ENCODE data around the gene C6orf62. TPM values are rescaled to one million over a fixed set of nuclear protein-coding genes. Genes with fewer than 3 reads are reported as not detected.

The C6orf62 gene
- polyA plus RNA-seq, 1 of the 3 experiments (the other 2 are of a cell fraction), result 36.0 TPM

DNA sequence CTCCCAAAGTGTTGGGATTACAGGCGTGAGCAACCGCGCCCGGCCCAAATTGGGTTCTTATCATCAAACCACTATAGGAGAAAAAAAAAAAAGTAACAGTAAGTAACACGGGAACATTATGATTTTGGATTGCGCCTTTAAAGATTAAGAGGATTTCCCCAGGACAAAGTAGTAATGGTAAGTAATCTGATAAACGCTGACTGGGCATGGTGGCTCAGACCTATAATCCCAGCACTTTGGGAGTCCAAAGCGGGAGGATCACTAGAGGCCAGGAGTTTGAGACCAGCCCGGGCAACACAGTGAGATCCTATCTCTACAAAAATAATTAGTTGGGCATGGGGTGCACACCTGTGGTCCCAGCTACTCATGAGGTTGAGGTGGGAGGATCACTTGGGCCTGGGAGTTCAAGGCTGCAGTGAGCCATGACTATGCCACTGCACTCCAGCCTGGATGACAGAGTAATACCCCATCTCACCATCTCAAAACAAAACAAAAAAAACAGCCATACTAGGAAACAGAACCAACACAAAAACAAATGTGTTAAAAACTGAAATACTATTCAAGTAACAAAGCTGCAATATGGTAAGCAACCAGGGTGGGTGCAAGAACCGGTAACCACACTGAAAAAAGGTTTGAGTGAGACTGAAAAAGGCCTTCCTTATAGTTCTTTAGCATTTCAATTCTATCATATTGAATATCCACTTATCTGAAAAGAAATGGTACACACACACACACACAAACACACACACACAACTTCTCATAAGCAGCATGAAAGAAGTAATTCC is 8.2 kb downstream of the C6orf62 start (continued):
- TF ChIP-seq, protein P1, sequence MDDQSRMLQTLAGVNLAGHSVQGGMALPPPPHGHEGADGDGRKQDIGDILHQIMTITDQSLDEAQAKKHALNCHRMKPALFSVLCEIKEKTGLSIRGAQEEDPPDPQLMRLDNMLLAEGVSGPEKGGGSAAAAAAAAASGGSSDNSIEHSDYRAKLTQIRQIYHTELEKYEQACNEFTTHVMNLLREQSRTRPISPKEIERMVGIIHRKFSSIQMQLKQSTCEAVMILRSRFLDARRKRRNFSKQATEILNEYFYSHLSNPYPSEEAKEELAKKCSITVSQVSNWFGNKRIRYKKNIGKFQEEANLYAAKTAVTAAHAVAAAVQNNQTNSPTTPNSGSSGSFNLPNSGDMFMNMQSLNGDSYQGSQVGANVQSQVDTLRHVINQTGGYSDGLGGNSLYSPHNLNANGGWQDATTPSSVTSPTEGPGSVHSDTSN (IDR thresholded peaks at IDR 0.05), result no peak
- TF ChIP-seq EP300 (IDR thresholded peaks at IDR 0.05; ENCODE audit: borderline replicate concordance in 1 of 2, low read depth in 1 of 2, low read length in 1 of 2) (no peak), TCF12 (IDR thresholded peaks at IDR 0.05) (no peak), JUND (IDR thresholded peaks at IDR 0.05) (no peak), FOSL2 (IDR thresholded peaks at IDR 0.05; ENCODE audit: borderline replicate concordance, low read depth) (no peak), TAF1 (IDR thresholded peaks at IDR 0.05; ENCODE audit: borderline replicate concordance, low read depth, low read length) (no peak)
- TF ChIP-seq, protein P2, sequence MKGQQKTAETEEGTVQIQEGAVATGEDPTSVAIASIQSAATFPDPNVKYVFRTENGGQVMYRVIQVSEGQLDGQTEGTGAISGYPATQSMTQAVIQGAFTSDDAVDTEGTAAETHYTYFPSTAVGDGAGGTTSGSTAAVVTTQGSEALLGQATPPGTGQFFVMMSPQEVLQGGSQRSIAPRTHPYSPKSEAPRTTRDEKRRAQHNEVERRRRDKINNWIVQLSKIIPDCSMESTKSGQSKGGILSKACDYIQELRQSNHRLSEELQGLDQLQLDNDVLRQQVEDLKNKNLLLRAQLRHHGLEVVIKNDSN (IDR thresholded peaks at IDR 0.05; ENCODE audit: borderline replicate concordance, low read depth), result no peak

DNA sequence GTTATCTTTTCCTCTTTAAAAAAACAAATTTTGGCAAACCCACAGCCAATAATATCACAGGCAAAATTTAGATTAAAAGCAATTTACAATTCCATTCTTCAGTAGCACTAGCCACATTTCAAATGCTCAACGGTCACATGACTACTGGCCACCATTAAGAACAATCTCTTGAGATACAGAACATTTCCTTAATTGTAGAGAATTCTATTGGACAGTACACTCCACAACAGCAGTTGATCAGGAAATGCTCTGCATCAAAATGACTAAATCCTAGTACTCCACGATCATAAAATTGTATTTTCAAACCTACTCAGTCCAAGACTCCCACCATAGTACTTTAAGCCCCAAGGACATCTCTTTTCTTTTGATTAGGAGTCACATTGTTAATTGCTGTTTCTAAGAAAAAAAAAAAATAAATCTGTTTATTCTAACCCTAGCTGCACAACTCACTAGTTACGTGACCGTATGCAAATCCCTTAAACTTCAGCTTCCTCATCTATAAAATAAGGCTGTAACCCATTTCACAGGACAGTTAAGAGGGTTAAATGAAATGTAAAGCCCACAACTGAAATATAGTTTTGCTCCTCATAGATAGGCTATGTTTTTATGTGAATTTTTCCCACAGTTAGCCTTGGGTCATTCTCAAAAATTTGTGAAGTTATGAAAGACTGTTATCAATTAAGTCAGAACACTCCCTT is 9.8 kb downstream of the C6orf62 start:
- no peak overlapping the region for H3K4me2 ChIP-seq
- no peak overlapping the region for H3K4me3 ChIP-seq (ENCODE audit: low read depth in 2 of 2, low read length in 1 of 2)
- ChIA-PET CTCF (interaction anchor here (0.6 to 2.3 kb wide), 3 partner anchors 30 to 129 kb away, joined by 3 to 8 read pairs (median 3); partner anchors contain the start of genes ACOT13 and TDP2), POLR2A (no interaction called here)
- peaks cover 85 to 97% of the 10 kb centered on the region in 2 experiments for H3K36me3 ChIP-seq (replicated peaks in 1 of 2; ENCODE audit: control insufficient read depth in 1 of 2, insufficient read depth in 2 of 2, low read length in 1 of 2)
- DNase-seq, result no peak
- no peaks in the 10 kb centered on the region for H3K9me2 ChIP-seq
- H3K79me2 ChIP-seq (ENCODE audit: insufficient read depth), result peaks cover 66% of the 10 kb centered on the region
- peaks cover 43% of the 10 kb centered on the region for H3F3A ChIP-seq (replicated peaks; ENCODE audit: insufficient read depth)
- H4K20me1 ChIP-seq (ENCODE audit: insufficient read depth), result peaks cover 53% of the 10 kb centered on the region
- H3K9ac ChIP-seq, result no peak overlapping the region
- no peak overlapping the region for H3K27ac ChIP-seq (ENCODE audit: low read depth in 2 of 2, low read length in 1 of 2)
- H2AFZ ChIP-seq (ENCODE audit: low read depth), result no peak overlapping the region
- TF ChIP-seq SMC3 (IDR thresholded peaks at IDR 0.05; ENCODE audit: low read depth, low read length) (no peak), MEF2A (IDR thresholded peaks at IDR 0.05; ENCODE audit: borderline replicate concordance, low read depth) (no peak), NRF1 (IDR thresholded peaks at IDR 0.05; ENCODE audit: low read depth, low read length) (no peak), TCF12 (IDR thresholded peaks at IDR 0.05) (no peak), POLR2AphosphoS5 (IDR thresholded peaks at IDR 0.05; ENCODE audit: low read depth, low read length) (no peak), NFIC (IDR thresholded peaks at IDR 0.05; ENCODE audit: borderline replicate concordance) (no peak), GATA2 (CRISPR knock-in tag; IDR thresholded peaks at IDR 0.05) (no peak), RXRA (IDR thresholded peaks at IDR 0.05; ENCODE audit: borderline replicate concordance, low read depth) (no peak), FOXM1 (IDR thresholded peaks at IDR 0.05; ENCODE audit: low read depth) (no peak), MXI1 (IDR thresholded peaks at IDR 0.05; ENCODE audit: low read depth, low read length) (no peak), ELF1 (IDR thresholded peaks at IDR 0.05) (no peak), FOSL2 (IDR thresholded peaks at IDR 0.05; ENCODE audit: borderline replicate concordance, low read depth) (no peak), TEAD4 (IDR thresholded peaks at IDR 0.05; ENCODE audit: borderline replicate concordance, insufficient read depth) (no peak)
- TF ChIP-seq, protein P3, sequence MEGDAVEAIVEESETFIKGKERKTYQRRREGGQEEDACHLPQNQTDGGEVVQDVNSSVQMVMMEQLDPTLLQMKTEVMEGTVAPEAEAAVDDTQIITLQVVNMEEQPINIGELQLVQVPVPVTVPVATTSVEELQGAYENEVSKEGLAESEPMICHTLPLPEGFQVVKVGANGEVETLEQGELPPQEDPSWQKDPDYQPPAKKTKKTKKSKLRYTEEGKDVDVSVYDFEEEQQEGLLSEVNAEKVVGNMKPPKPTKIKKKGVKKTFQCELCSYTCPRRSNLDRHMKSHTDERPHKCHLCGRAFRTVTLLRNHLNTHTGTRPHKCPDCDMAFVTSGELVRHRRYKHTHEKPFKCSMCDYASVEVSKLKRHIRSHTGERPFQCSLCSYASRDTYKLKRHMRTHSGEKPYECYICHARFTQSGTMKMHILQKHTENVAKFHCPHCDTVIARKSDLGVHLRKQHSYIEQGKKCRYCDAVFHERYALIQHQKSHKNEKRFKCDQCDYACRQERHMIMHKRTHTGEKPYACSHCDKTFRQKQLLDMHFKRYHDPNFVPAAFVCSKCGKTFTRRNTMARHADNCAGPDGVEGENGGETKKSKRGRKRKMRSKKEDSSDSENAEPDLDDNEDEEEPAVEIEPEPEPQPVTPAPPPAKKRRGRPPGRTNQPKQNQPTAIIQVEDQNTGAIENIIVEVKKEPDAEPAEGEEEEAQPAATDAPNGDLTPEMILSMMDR (IDR thresholded peaks at IDR 0.05), result no peak
- TF ChIP-seq, protein P4, sequence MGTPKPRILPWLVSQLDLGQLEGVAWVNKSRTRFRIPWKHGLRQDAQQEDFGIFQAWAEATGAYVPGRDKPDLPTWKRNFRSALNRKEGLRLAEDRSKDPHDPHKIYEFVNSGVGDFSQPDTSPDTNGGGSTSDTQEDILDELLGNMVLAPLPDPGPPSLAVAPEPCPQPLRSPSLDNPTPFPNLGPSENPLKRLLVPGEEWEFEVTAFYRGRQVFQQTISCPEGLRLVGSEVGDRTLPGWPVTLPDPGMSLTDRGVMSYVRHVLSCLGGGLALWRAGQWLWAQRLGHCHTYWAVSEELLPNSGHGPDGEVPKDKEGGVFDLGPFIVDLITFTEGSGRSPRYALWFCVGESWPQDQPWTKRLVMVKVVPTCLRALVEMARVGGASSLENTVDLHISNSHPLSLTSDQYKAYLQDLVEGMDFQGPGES (IDR thresholded peaks at IDR 0.05; ENCODE audit: low read depth, low read length), result no peak
- TF ChIP-seq, protein P5, sequence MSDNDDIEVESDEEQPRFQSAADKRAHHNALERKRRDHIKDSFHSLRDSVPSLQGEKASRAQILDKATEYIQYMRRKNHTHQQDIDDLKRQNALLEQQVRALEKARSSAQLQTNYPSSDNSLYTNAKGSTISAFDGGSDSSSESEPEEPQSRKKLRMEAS (IDR thresholded peaks at IDR 0.05; ENCODE audit: low read depth), result no peak
- TF ChIP-seq, protein P1 (IDR thresholded peaks at IDR 0.05), result no peak
- TF ChIP-seq, protein P2 (IDR thresholded peaks at IDR 0.05; ENCODE audit: borderline replicate concordance, low read depth), result no peak
- whole genome bisulfite sequencing (ENCODE audit: low lambda C conversion rate), result 95% methylated on average over 4 of the region's 4 CpGs
- H3K27me3 ChIP-seq (ENCODE audit: insufficient read depth), result no peaks in the 10 kb centered on the region
- H3K4me1 ChIP-seq (ENCODE audit: control insufficient read depth in 1 of 2, insufficient read depth in 2 of 2, low read depth in 1 of 2, low read length in 1 of 2), result peaks cover 0 to 3% of the 10 kb centered on the region in 2 experiments; a peak in 1 of 4 replicates
- H3K9me3 ChIP-seq, result no peaks in the 10 kb centered on the region
